GM23338 (cell line): ENCODE measurements around the gene TBX10. TPM values are rescaled to one million over a fixed set of nuclear protein-coding genes. Genes with fewer than 3 reads are reported as not detected.

Source experiments
- CREB1 ChIP-seq: fragments of 250-450 bp; sonication (Bioruptor Pico); IDR thresholded peaks from 2 replicates; pipeline ENCODE4 v1.5.0; 2020; ENCODE audit warnings: low read depth, mild to moderate bottlenecking, moderate library complexity
- CTCF ChIP-seq, 2 experiments: fragments of 200-600 bp in 1 of 2; sonication (generic) in 1 of 2; conservative IDR thresholded peaks; 2 replicates each; pipeline versions ENCODE4 v1.5.1 to v1.6.1; 2016 to 2017; ENCODE audit warnings: antibody characterized with exemption in 2 of 2, low read depth in 2 of 2, mild to moderate bottlenecking in 2 of 2, moderate library complexity in 1 of 2
- EZH2 ChIP-seq: fragments of 200-600 bp; sonication (generic); IDR thresholded peaks from one replicate; pipeline ENCODE4 v1.8.0; 2017; ENCODE audit warnings: antibody characterized with exemption, mild to moderate bottlenecking, low read depth; ENCODE audit not compliant: unreplicated experiment
- EZH2phosphoT487 ChIP-seq: fragments of 200-600 bp; sonication (generic); IDR thresholded peaks from one replicate; pipeline ENCODE4 v1.8.1; 2018; ENCODE audit warnings: antibody characterized with exemption; ENCODE audit not compliant: unreplicated experiment
- NANOG ChIP-seq: IDR thresholded peaks from 2 replicates; pipeline ENCODE4 v1.6.1; 2016; ENCODE audit warnings: antibody characterized with exemption, borderline replicate concordance
- POLR2AphosphoS5 ChIP-seq: IDR thresholded peaks from 2 replicates; pipeline ENCODE4 v1.6.1; 2016; ENCODE audit warnings: antibody characterized with exemption, low read depth
- REST ChIP-seq: IDR thresholded peaks from one replicate; pipeline ENCODE4 v1.6.1; 2018; ENCODE audit warnings: antibody characterized with exemption; ENCODE audit not compliant: unreplicated experiment
- STAT1 ChIP-seq: IDR thresholded peaks from one replicate; pipeline ENCODE4 v1.6.1; 2016; ENCODE audit warnings: antibody characterized with exemption; ENCODE audit not compliant: unreplicated experiment
- ZNF331 ChIP-seq: fragments of 250-450 bp; sonication (Bioruptor Pico); IDR thresholded peaks from 2 replicates; pipeline ENCODE4 v1.5.0; 2020; ENCODE audit warnings: low read depth, mild to moderate bottlenecking, moderate library complexity
- ZNF462 ChIP-seq: fragments of 250-450 bp; sonication (Bioruptor Pico); IDR thresholded peaks from 2 replicates; pipeline ENCODE4 v1.5.0; 2020; ENCODE audit warnings: mild to moderate bottlenecking, moderate library complexity
- polyA plus RNA-seq: library from polyadenylated mRNA; unstranded; fragments of >200 nt; fragmentation: Nextera tagmentation; extraction: Ambion mirVana; gene quantifications from 2 replicates; pipeline ENCODE4 v1.2.1, GENCODE V29; 2016
- total RNA-seq: library from RNA; depleted of rRNA; stranded (reverse); fragments of >200 nt; shearing (Covaris generic); gene quantifications from 2 replicates; pipeline ENCODE4 v1.2.3, GENCODE V29; 2014

The TBX10 gene
- total and polyA plus RNA-seq, 2 experiments from 2014 or later = 0.10 TPM; not detected in 1

- TF ChIP-seq ZNF462 (CRISPR knock-in tag) (no peak), NANOG (no peak), EZH2 (no peak), CREB1 (no peak), ZNF331 (no peak), REST (no peak), POLR2AphosphoS5 (no peak), CTCF (conservative IDR thresholded peaks at IDR 0.05; ENCODE audit: low read depth in 2 of 2) (no peak), STAT1 (no peak), EZH2phosphoT487 (no peak)
Observed at GRCh38 chr11:67642173-67643120, 2.9 kb upstream of the TBX10 start (continued).
